Loucy (cell line): Measurements from ENCODE around the gene IL37.
A peak's percentile ranks its signal among the peaks of the same experiment; 100 is the strongest.

Experiments
- H2AFZ ChIP-seq: fragments of 200-600 bp; sonication (generic); 2 replicates; pipeline ENCODE4 v1.6.0; 2016; ENCODE audit warnings: antibody characterized with exemption, mild to moderate bottlenecking, low read length, moderate library complexity
- H3F3A ChIP-seq: fragments of 200-600 bp; 2 replicates; pipeline ENCODE4 v1.6.0; 2016; ENCODE audit warnings: antibody characterized with exemption, low read depth, mild to moderate bottlenecking
- H3K27me3 ChIP-seq: fragments of 200-600 bp; sonication (generic); 2 replicates; pipeline ENCODE4 v1.6.1; 2014; ENCODE audit warnings: low read length, mild to moderate bottlenecking; ENCODE audit not compliant: insufficient read depth, poor library complexity, severe bottlenecking
- H3K36me3 ChIP-seq: fragments of 200-600 bp; sonication (generic); 2 replicates; pipeline ENCODE4 v1.6.1; 2016; ENCODE audit warnings: low read length; ENCODE audit not compliant: insufficient read depth
- H3K4me1 ChIP-seq: fragments of 200-600 bp; sonication (generic); 2 replicates; pipeline ENCODE4 v1.5.1; 2014; ENCODE audit warnings: low read length, mild to moderate bottlenecking; ENCODE audit not compliant: insufficient read depth, poor library complexity, severe bottlenecking
- H3K4me2 ChIP-seq: fragments of 200-600 bp; sonication (generic); 2 replicates; pipeline ENCODE4 v1.6.0; 2014; ENCODE audit warnings: antibody characterized with exemption, low read length, low read depth, mild to moderate bottlenecking; ENCODE audit not compliant: poor library complexity, severe bottlenecking
- H3K4me3 ChIP-seq: fragments of 200-600 bp; sonication (generic); 2 replicates; pipeline ENCODE4 v1.5.1; 2014; ENCODE audit warnings: low read length, mild to moderate bottlenecking, mixed read lengths; ENCODE audit not compliant: poor library complexity, severe bottlenecking
- H3K79me2 ChIP-seq: fragments of 200-600 bp; sonication (generic); 2 replicates; pipeline ENCODE4 v1.6.1; 2014; ENCODE audit warnings: low read length; ENCODE audit not compliant: insufficient read depth
- H3K9ac ChIP-seq: fragments of 200-600 bp; sonication (generic); 2 replicates; pipeline ENCODE4 v1.6.0; 2014; ENCODE audit warnings: mild to moderate bottlenecking, low read depth, low read length, moderate library complexity; ENCODE audit not compliant: poor library complexity, severe bottlenecking
- H3K9me2 ChIP-seq: fragments of 200-600 bp; sonication (generic); replicated peaks from 2 replicates; pipeline ENCODE4 v1.6.1; 2016; ENCODE audit warnings: low read depth, low read length, mixed read lengths
- H3K9me3 ChIP-seq: fragments of 200-600 bp; sonication (generic); 2 replicates; pipeline ENCODE4 v1.6.1; 2014; ENCODE audit warnings: mild to moderate bottlenecking, antibody characterized with exemption, low read length, low read depth; ENCODE audit not compliant: insufficient read depth
- H4K20me1 ChIP-seq: fragments of 200-600 bp; sonication (generic); 2 replicates; pipeline ENCODE4 v1.6.0; 2014; ENCODE audit warnings: antibody characterized with exemption, low read length, mild to moderate bottlenecking; ENCODE audit not compliant: insufficient read depth, poor library complexity, severe bottlenecking
- CTCF ChIP-seq: fragments of 200-600 bp; sonication (generic); conservative IDR thresholded peaks from 2 replicates; pipeline ENCODE4 v1.5.1; 2014; ENCODE audit warnings: mild to moderate bottlenecking, antibody characterized with exemption, low read length
- EZH2phosphoT487 ChIP-seq: fragments of 200-600 bp; IDR thresholded peaks from 2 replicates; pipeline ENCODE4 v1.6.1; 2018; ENCODE audit warnings: antibody characterized with exemption, mild to moderate bottlenecking, moderate library complexity, borderline replicate concordance

IL37 gene

GRCh38 chr2:112939425-112939824 is 28.5 kb downstream of the IL37 start:
- Histone ChIP-seq H3F3A (no peaks in the 10 kb centered on the region), H3K4me3 (no peak overlapping the region), H2AFZ (no peak overlapping the region), H3K79me2 (no peaks in the 10 kb centered on the region), H4K20me1 (no peaks in the 10 kb centered on the region), H3K36me3 (no peaks in the 10 kb centered on the region), H3K27me3 (no peaks in the 10 kb centered on the region), H3K9ac (no peak overlapping the region), H3K9me2 (no peaks in the 10 kb centered on the region), H3K4me2 (no peak overlapping the region), H3K4me1 (no peaks in the 10 kb centered on the region), H3K9me3 (no peaks in the 10 kb centered on the region)
- TF ChIP-seq EZH2phosphoT487 (no peak), CTCF (no peak)

GRCh38 chr2:112940859-112941625 is 30.1 kb downstream of the IL37 start:
- no peak overlapping the region for H3K4me3 ChIP-seq
- H3K9me3 ChIP-seq = peaks cover 8% of the 10 kb centered on the region
- no peaks in the 10 kb centered on the region for H3K9me2 ChIP-seq
- TF ChIP-seq CTCF (no peak), EZH2phosphoT487 (no peak)
- no peak overlapping the region for H3K9ac ChIP-seq
- no peak overlapping the region for H3K4me2 ChIP-seq
- no peaks in the 10 kb centered on the region for H3K36me3 ChIP-seq
- no peaks in the 10 kb centered on the region for H3F3A ChIP-seq
- H3K4me1 ChIP-seq = no peaks in the 10 kb centered on the region
- H2AFZ ChIP-seq = no peak overlapping the region
- H3K27me3 ChIP-seq = no peaks in the 10 kb centered on the region
- H4K20me1 ChIP-seq = no peaks in the 10 kb centered on the region
- H3K79me2 ChIP-seq = no peaks in the 10 kb centered on the region

GRCh38 chr2:112941753-112942653 is 31.0 kb downstream of the IL37 start:
- H4K20me1 ChIP-seq = no peaks in the 10 kb centered on the region
- no peaks in the 10 kb centered on the region for H3F3A ChIP-seq
- H3K4me3 ChIP-seq = no peak overlapping the region
- peak; percentile 93 for TF ChIP-seq CTCF
- TF ChIP-seq EZH2phosphoT487 = no peak
- no peaks in the 10 kb centered on the region for H3K4me1 ChIP-seq
- no peak overlapping the region for H3K4me2 ChIP-seq
- no peaks in the 10 kb centered on the region for H3K9me2 ChIP-seq
- H2AFZ ChIP-seq = 0 out of 2 replicates have a peak overlapping the region, but pooled peaks have one; percentile 5
- H3K79me2 ChIP-seq = no peaks in the 10 kb centered on the region
- no peak overlapping the region for H3K9ac ChIP-seq
- H3K27me3 ChIP-seq = no peaks in the 10 kb centered on the region
- H3K9me3 ChIP-seq = peaks cover 8% of the 10 kb centered on the region
- no peaks in the 10 kb centered on the region for H3K36me3 ChIP-seq
